GM12874 (cell line): ENCODE results near the gene TAF15.

ENCODE experiments used
- CTCF ChIP-seq: IDR thresholded peaks from 2 replicates; pipeline ENCODE4 v1.5.1; 2011; ENCODE audit warnings: low read depth, mild to moderate bottlenecking, control low read depth, low read length, moderate library complexity; ENCODE audit not compliant: insufficient read depth

TAF15 gene

GRCh38 chr17:35841505-35841904, 32.2 kb downstream of the TAF15 start:
- TF ChIP-seq CTCF: no peak

DNA sequence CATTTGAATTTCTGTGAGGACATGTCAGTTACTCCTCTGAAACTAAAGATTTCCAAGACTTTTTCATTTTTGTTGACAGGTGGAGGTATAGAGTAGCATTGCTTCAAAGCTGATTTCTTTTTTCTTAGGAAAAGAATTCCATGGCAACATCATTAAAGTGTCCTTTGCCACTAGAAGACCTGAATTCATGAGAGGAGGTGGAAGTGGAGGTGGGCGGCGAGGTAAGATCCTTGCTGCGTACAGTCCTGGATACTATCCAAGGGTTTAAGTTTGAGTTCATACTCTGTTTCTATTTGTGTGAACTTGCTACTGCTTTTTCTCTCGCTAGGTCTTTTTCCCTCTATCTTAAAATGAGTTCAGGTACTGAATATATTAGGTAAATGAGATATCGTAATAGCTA, 33.0 kb downstream of the TAF15 start:
- no peak for TF ChIP-seq CTCF

DNA sequence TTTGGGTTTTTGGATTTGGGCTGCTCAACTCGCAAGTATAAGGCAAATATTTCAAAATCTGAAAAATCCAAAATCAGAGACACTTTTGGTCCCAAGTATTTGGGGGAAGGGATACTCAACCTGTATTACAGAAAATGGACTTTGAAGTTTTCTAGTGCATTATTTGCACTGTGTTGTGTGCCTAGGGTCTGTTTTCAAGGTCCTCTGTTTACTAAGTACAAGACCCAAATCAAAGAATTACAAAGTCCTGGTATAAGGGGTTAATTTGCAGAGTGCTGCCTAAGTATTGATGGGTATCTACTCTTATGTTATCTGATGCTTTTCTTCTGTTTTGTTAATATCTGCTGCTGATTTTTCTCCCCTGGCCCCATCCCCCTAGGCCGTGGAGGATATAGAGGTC, 34.4 kb downstream of the TAF15 start:
- no peak for TF ChIP-seq CTCF

GRCh38 chr17:35844547-35844946, 35.3 kb downstream of the TAF15 start:
- no peak for TF ChIP-seq CTCF

DNA sequence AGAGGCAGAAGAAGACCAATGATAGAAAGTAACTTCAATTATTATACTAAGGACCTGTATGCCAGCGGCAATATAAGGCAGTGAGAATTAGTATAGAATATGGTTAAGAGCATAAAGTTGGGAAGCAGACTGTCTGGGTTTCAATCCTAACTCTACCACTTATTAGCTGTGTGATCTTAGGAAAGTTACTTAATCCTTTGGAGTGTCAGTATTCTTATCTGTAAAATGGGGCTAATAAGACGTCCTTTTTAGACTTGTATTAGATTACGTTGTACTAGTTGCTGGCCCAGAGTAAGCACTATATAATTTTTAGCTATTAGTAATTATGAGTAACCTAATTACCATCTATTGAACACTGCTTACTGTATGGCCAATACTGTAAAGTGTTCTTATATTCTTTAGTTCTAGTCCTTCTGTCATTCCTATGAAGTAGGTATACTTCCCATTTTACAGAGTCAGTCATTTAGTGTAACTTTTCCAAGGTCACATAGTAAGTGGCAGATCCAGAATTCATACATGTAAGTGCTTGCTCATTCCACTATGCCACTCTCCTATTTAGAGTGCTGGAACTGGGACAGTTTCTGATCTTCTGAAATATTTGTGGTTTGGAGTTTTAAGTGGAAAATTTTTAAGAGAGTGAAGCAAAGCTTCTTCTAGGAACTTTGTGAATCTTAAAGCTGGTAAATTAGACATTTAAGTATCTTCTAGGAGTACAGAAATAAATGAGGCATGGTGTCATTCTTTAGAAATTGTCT, 36.9 kb downstream of the TAF15 start:
- no peak for TF ChIP-seq CTCF

DNA sequence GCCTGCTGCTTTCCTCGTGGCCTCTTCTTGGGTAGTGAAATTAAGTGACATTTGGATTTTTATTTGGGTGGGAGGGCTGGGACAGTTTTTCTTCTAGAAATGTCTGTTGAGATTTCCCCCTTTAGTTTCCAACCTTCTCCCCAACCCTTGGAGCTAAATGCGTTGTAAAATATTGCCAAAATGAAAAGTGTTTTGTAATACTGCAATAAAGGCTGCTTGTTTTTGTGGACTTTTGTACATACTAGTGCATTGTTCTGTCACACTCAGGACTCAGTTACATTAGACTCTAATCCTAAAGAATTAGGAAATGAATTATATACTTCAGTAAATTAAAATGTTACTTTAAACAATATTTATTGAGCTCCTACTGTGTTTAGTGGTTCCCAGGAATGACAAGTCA, 37.7 kb downstream of the TAF15 start:
- no peak for TF ChIP-seq CTCF

DNA sequence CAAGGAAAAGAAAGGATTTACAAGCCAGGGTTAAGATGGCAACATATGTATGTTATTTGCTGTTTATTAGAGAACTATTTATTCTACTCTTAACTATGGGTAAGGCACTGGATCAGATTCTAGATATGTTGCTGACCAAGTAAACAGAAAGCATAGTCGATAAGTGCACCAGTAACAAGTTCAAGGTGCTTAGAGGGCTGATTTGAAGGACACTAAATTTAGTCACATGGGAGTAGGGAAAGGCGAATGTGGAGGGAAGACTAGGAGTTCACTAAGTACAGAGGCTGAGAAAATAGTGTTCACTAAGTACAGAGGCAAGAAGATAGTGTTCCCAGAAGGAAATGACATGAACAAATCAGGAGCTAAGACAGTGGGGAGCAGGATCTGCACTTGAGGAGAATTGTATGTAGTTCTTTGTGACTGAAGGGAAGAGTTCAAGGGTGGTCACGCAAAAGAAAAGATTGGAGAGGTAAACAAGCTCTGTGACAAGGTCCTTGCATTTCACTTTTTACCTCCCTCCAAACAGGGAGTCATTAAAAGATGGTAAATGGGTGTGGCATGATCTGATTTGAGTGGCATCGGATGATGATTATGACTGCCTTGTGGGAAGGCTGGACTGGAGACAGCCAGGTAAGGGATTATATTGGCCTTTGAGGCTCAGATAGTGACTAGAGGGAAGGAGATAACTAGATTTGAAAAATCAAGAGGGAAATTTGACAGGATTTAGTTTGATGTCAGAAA, 38.5 kb downstream of the TAF15 start:
- no peak for TF ChIP-seq CTCF
